HG03066 (cell line): ENCODE measurements around the gene ROPN1L.
A peak's percentile ranks its signal among the peaks of the same experiment; 100 is the strongest.
"Not testable (repeated sequence)": the region's sequence is repeated elsewhere in the genome, so short reads cannot be mapped to it uniquely, and the experiment has no call there.

ENCODE experiments used
- ATAC-seq: cut with Tn5 transposase; IDR thresholded peaks from one replicate; pipeline ENCODE4 v1.9.1; 2021; ENCODE audit warnings: low read depth; ENCODE audit not compliant: unreplicated experiment

Gene ROPN1L

GRCh38 chr5:10475931-10476676 lies 34.4 kb downstream of the ROPN1L start:
- no peak for ATAC-seq

- no peak for ATAC-seq
Measured at GRCh38 chr5:10476878-10477277, 35.2 kb downstream of the ROPN1L start.

GRCh38 chr5:10477943-10478342 lies 36.3 kb downstream of the ROPN1L start:
- ATAC-seq = no peak

GRCh38 chr5:10478436-10478835 lies 36.8 kb downstream of the ROPN1L start:
- no peak for ATAC-seq

GRCh38 chr5:10479154-10479721 lies 37.6 kb downstream of the ROPN1L start:
- no peak for ATAC-seq

GRCh38 chr5:10480237-10480985 lies 38.7 kb downstream of the ROPN1L start:
- no peak for ATAC-seq

GRCh38 chr5:10481241-10481935 lies 39.7 kb downstream of the ROPN1L start:
- no peak for ATAC-seq

- no peak for ATAC-seq
Measured at GRCh38 chr5:10482791-10483530, 41.3 kb downstream of the ROPN1L start.

- ATAC-seq = no peak
Measured at GRCh38 chr5:10484774-10485141, 43.1 kb downstream of the ROPN1L start.

- no peak for ATAC-seq
Measured at GRCh38 chr5:10485142-10485795, 43.6 kb downstream of the ROPN1L start.

GRCh38 chr5:10485897-10486296 lies 44.2 kb downstream of the ROPN1L start:
- no peak for ATAC-seq

- ATAC-seq = no peak
Measured at GRCh38 chr5:10486511-10487344, 45.0 kb downstream of the ROPN1L start.

GRCh38 chr5:10488144-10488543 lies 46.5 kb downstream of the ROPN1L start:
- ATAC-seq = no peak

- peak; percentile 80 for ATAC-seq
Measured at GRCh38 chr5:10489810-10490426, 48.2 kb downstream of the ROPN1L start.

- ATAC-seq = no peak
Measured at GRCh38 chr5:10490927-10491672, 49.4 kb downstream of the ROPN1L start.

GRCh38 chr5:10491673-10492026 lies 50.0 kb downstream of the ROPN1L start:
- ATAC-seq = no peak

GRCh38 chr5:10493884-10494283 lies 52.2 kb downstream of the ROPN1L start:
- no peak for ATAC-seq

GRCh38 chr5:10494497-10494896 lies 52.8 kb downstream of the ROPN1L start:
- not testable (repeated sequence) for ATAC-seq
